Measurements from ENCODE around the gene TNFRSF1A. TPM values are rescaled to one million over a fixed set of nuclear protein-coding genes. Genes with fewer than 3 reads are reported as not detected.

The TNFRSF1A gene
- 251 and 310 TPM in 2 replicates for total RNA-seq

DNA sequence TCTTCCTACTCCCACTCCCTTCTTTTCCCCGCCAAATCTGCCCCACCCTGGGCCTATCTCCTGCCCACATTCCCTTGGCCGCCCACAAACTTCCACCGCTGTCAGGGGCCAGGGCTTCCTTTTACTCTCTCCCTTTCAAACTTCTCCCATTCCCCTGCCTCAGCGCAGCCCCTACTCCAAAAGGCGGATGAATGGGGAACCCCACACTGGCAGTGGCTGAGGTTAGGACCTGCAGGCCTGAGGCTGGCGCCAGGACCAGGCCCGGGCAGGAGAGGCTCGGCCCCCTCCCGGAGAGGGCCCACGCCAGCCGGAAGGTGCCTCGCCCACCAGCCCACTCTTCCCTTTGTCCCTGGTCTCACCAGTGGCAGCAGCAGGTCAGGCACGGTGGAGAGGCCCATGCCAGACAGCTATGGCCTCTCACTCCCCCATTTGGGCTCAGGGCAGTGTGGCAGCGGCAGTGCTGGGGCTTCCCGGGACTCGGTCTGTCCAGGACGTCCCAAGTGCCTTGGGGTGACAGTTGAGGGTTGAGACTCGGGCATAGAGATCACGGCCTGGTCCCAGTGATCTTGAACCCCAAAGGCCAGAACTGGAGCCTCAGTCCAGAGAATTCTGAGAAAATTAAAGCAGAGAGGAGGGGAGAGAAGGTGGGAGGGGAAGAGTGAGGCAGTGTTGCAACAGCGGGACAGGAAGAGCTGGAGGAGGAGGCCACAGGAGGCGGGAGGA is at the start of gene TNFRSF1A:
Gene TNFRSF1A (minus strand): TSS at position 660 of the 723 bp plus-strand sequence. CDS start 262 bp downstream, at position 398.

DNA sequence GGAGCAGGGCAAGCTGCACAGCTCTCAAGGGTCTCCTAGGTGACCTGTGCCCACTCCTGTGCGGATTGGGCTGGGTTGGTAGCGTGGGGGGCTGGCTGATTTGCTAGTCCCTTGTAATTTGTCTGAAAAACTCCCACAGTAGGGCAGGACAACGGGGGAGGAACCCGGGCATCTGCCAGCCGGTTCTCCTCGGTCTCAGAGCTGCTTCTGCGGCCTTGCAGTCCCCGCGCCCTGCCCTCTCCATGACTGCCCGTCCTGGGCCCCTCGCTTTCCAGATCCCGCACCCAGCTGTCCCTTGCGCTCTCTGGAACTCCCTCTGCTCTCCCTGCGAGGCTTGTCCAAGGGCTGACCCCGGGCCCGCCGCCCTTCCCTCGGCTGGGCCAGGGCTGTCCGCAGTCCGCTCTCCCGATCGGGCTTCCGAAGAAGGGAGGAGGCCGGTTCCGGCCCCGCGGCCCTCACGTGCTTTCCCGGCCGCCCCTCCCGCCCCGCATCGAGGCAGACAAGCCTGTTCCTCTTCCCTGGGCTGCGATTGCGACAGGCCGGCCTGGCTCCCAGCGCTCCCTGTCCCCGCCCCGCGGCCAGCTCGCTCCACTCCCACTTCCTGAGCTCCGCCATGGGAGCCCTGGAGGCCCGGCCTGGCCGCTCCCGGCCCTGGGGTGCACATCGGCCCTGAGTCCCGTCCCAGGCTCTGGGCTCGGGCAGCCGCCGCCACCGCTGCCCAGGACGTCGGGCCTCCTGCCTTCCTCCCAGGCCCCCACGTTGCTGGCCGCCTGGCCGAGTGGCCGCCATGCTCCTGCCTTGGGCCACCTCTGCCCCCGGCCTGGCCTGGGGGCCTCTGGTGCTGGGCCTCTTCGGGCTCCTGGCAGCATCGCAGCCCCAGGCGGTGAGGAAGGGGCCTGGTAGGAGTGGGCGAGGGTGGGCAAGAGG is 42.0 kb upstream of the TNFRSF1A start, which contains the start of gene LTBR:
Gene LTBR (plus strand): TSS at position 591 of the 927 bp plus-strand sequence. CDS start 197 bp downstream, at position 788.

DNA sequence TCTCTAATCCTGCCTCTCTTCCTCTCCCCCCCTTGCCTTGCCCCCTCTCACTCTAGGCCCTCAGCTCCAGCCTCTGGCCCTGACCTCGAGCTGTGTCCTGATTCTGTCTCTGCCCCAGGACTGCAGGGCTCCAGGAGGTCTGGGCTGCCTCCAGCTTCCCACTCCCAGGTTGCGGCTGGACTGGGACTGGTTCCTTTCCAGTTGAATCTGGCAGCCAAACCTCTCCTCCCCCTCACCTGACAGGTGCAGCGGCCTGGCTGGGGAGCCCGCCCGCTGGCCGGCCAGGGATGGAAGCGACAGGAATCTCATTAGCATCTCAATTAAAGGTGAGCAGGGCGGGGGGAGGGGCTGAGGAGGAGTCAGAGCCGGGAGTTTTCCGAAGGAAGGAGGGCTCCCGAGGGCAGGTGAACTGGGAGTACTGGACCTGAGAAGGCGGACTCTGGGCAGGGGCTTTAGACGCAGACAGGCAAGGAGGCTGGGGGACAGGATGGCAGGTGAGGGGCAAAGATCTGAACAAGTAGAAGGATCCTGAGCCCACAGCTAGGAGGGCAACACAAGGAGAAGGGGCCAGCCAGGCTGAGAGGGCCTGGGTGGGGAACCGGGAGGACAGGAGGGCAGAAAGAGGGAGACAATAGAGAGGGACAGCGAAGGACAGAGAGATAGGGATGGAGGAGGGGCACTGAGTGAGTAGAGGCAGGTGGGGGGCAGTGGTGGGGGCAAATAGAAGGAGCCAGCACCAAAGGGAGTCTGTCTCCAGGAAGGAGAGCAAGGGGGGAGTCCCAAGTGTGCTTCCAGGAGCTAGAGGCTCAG is 33.6 kb upstream of the TNFRSF1A start, which contains the start of gene SCNN1A:
Gene SCNN1A (minus strand): TSS at position 295 of the 810 bp plus-strand sequence. CDS start 780 bp downstream, outside the sequence.

Other genes with a start within 250 kb of the TNFRSF1A start
- 0.50 and 1.2 TPM in 2 replicates for gene VWF, start 217.4 kb downstream of the TNFRSF1A start, total RNA-seq
- 150 and 166 TPM in 2 replicates for gene CD9, start 141.7 kb downstream of the TNFRSF1A start, total RNA-seq
- 0.67 and 0.89 TPM in 2 replicates for gene PLEKHG6, start 31.4 kb downstream of the TNFRSF1A start, total RNA-seq
- gene SCNN1A, start 33.5 kb upstream of the TNFRSF1A start, total RNA-seq, result 0.67 and 1.0 TPM in 2 replicates
- 153 and 165 TPM in 2 replicates for gene LTBR, start 42.1 kb upstream of the TNFRSF1A start, total RNA-seq
- gene CD27, start 102.9 kb upstream of the TNFRSF1A start, total RNA-seq, result 0.15 TPM in 1 of 2 replicates, not detected in the other
- gene TAPBPL, start 110.0 kb upstream of the TNFRSF1A start, total RNA-seq, result 6.9 and 10.4 TPM in 2 replicates
- 3.6 and 4.5 TPM in 2 replicates for gene VAMP1, start 128.6 kb upstream of the TNFRSF1A start, total RNA-seq
- 138 and 139 TPM in 2 replicates for gene MRPL51, start 151.2 kb upstream of the TNFRSF1A start, total RNA-seq
- 141 and 150 TPM in 2 replicates for gene NCAPD2, start 152.0 kb upstream of the TNFRSF1A start, total RNA-seq
- gene GAPDH, start 192.4 kb upstream of the TNFRSF1A start, total RNA-seq, result 7,240 and 8,467 TPM in 2 replicates
- gene IFFO1, start 214.0 kb upstream of the TNFRSF1A start, total RNA-seq, result 11.0 and 11.8 TPM in 2 replicates
- 24.4 and 25.9 TPM in 2 replicates for gene NOP2, start 226.2 kb upstream of the TNFRSF1A start, total RNA-seq